SK-N-SH (cell line): ENCODE data around the gene SYNPR. TPM values are rescaled to one million over a fixed set of nuclear protein-coding genes. Genes with fewer than 3 reads are reported as not detected.

Source experiments
- CTCF ChIA-PET: fragments of 300-600, 350-600 bp; formaldehyde crosslinking; extraction: SDS; loops from one replicate; lab custom pipeline; 2021; lab: Yijun Ruan, JAX
- POLR2A ChIA-PET: fragments of 350-600 bp; sonication (Branson Sonifier 250); formaldehyde crosslinking; extraction: SDS; loops from one replicate; lab custom pipeline; 2020; ENCODE audit warnings: antibody characterized with exemption, inconsistent platforms; lab: Yijun Ruan, JAX
- DNase-seq: peaks from one replicate; pipeline ENCODE4 v3.0.0; 2012
- H2AFZ ChIP-seq: fragments of 200-600 bp; sonication (generic); 2 replicates; pipeline ENCODE4 v1.8.1; 2016; ENCODE audit warnings: antibody characterized with exemption, mild to moderate bottlenecking, low read depth
- H3F3A ChIP-seq: fragments of 200-600 bp; sonication (generic); replicated peaks from 2 replicates; pipeline ENCODE3; 2016; ENCODE audit warnings: antibody characterized with exemption, mild to moderate bottlenecking; ENCODE audit not compliant: insufficient read depth
- H3K27ac ChIP-seq, 2 experiments: fragments of 200-500 bp in 1 of 2; fragments of 200-600 bp in 1 of 2; sonication (Bioruptor generic) in 1 of 2; sonication (generic), shearing (Covaris generic) in 1 of 2; 2 replicates each; pipeline versions ENCODE4 v1.5.1 to v1.6.1; 2014 to 2016; ENCODE audit warnings: low read depth in 2 of 2, inconsistent platforms in 1 of 2, low read length in 1 of 2, mild to moderate bottlenecking in 1 of 2, mixed read lengths in 1 of 2
- H3K27me3 ChIP-seq: fragments of 200-600 bp; sonication (generic), shearing (Covaris generic); 2 replicates; pipeline ENCODE4 v1.6.1; 2016; ENCODE audit warnings: mixed run types; ENCODE audit not compliant: insufficient read depth
- H3K36me3 ChIP-seq, 2 experiments: fragments of 200-500 bp in 1 of 2; fragments of 200-600 bp in 1 of 2; sonication (Bioruptor generic) in 1 of 2; sonication (generic) in 1 of 2; replicated peaks in 1 of 2; 2 replicates each; pipeline versions ENCODE3 to v1.5.1; 2014 to 2016; ENCODE audit warnings: low read length in 1 of 2, mild to moderate bottlenecking in 1 of 2; ENCODE audit not compliant: insufficient read depth in 2 of 2, control insufficient read depth in 1 of 2
- H3K4me1 ChIP-seq, 2 experiments: fragments of 200-500 bp in 1 of 2; fragments of 200-600 bp in 1 of 2; sonication (Bioruptor generic) in 1 of 2; sonication (generic), shearing (Covaris generic) in 1 of 2; 2 replicates each; pipeline versions ENCODE4 v1.5.1 to v1.6.1; 2014 to 2016; ENCODE audit warnings: low read depth in 1 of 2, low read length in 1 of 2, mixed run types in 1 of 2; ENCODE audit not compliant: insufficient read depth in 2 of 2, control insufficient read depth in 1 of 2
- H3K4me2 ChIP-seq: fragments of 200-600 bp; sonication (generic), shearing (Covaris generic); 2 replicates; pipeline ENCODE4 v1.6.1; 2017; ENCODE audit warnings: mixed run types
- H3K4me3 ChIP-seq, 2 experiments: fragments of 200-500 bp in 1 of 2; fragments of 200-600 bp in 1 of 2; sonication (Bioruptor generic) in 1 of 2; sonication (generic), shearing (Covaris generic) in 1 of 2; 2 replicates each; pipeline versions ENCODE4 v1.5.1 to v1.8.1; 2014 to 2016; ENCODE audit warnings: low read depth in 2 of 2, inconsistent platforms in 1 of 2, low read length in 1 of 2, mild to moderate bottlenecking in 1 of 2, mixed read lengths in 1 of 2, moderate library complexity in 1 of 2
- H3K79me2 ChIP-seq: fragments of 200-600 bp; sonication (generic); 2 replicates; pipeline ENCODE4 v1.8.1; 2017; ENCODE audit warnings: mild to moderate bottlenecking; ENCODE audit not compliant: insufficient read depth
- H3K9ac ChIP-seq: fragments of 200-600 bp; sonication (generic); 2 replicates; pipeline ENCODE4 v1.6.1; 2017; ENCODE audit warnings: mixed run types
- H3K9me2 ChIP-seq: fragments of 200-600 bp; sonication (generic); 2 replicates; pipeline ENCODE4 v1.6.1; 2017; ENCODE audit warnings: mixed run types
- H3K9me3 ChIP-seq: fragments of 200-600 bp; sonication (generic); 2 replicates; pipeline ENCODE4 v1.6.1; 2017; ENCODE audit warnings: mixed run types, mild to moderate bottlenecking, moderate library complexity
- H4K20me1 ChIP-seq: fragments of 200-600 bp; sonication (generic); 2 replicates; pipeline ENCODE4 v1.6.1; 2017; ENCODE audit warnings: mild to moderate bottlenecking, mixed run types; ENCODE audit not compliant: insufficient read depth
- CHD2 ChIP-seq: fragments of 150-350 bp; IDR thresholded peaks from 2 replicates; pipeline ENCODE4 v1.6.1; 2018; ENCODE audit warnings: low read length; ENCODE audit not compliant: partially characterized antibody
- ELF1 ChIP-seq: IDR thresholded peaks from 2 replicates; pipeline ENCODE4 v1.4.0; 2012
- EZH2phosphoT487 ChIP-seq: fragments of 200-600 bp; sonication (generic); IDR thresholded peaks from 2 replicates; pipeline ENCODE4 v1.6.1; 2017; ENCODE audit warnings: low read depth, mixed run types, mild to moderate bottlenecking, antibody characterized with exemption, moderate library complexity, borderline replicate concordance
- JUND ChIP-seq: IDR thresholded peaks from 2 replicates; pipeline ENCODE4 v1.4.0; 2012
- NFIC ChIP-seq: IDR thresholded peaks from 2 replicates; pipeline ENCODE4 v1.4.0; 2012; ENCODE audit warnings: borderline replicate concordance
- POLR2AphosphoS5 ChIP-seq: IDR thresholded peaks from 2 replicates; pipeline ENCODE4 v1.6.1; 2012; ENCODE audit warnings: low read depth, low read length
- REST ChIP-seq: IDR thresholded peaks from 2 replicates; pipeline ENCODE4 v1.6.1; 2012; ENCODE audit warnings: mild to moderate bottlenecking, low read depth, low read length, moderate library complexity
- SMC3 ChIP-seq: IDR thresholded peaks from 2 replicates; pipeline ENCODE4 v1.6.1; 2012; ENCODE audit warnings: low read depth, low read length, improper control_type of control experiment
- USF2 ChIP-seq: fragments of 150-350 bp; IDR thresholded peaks from 2 replicates; pipeline ENCODE4 v1.6.1; 2017; ENCODE audit warnings: antibody characterized with exemption, low read length, low read depth, borderline replicate concordance
- ZBTB33 ChIP-seq: IDR thresholded peaks from 2 replicates; pipeline ENCODE4 v1.4.0; 2012; ENCODE audit warnings: low read depth, borderline replicate concordance
- WGBS: methylation state at CpG from one replicate; pipeline ENCODE4 v1.1.6; 2017; ENCODE audit warnings: low lambda C conversion rate; 5-methylcytosine and 5-hydroxymethylcytosine counted together
- polyA plus RNA-seq, 3 experiments: library from polyadenylated mRNA; depleted of rRNA; stranded (reverse); fragments of >200 nt; gene quantifications; 2 replicates each; pipeline ENCODE4 v1.2.3, GENCODE V29; 2012

Gene SYNPR
- polyA plus RNA-seq, 1 of the 3 experiments (the other 2 are of a cell fraction) = not detected

- 53% methylated on average over 2 of the region's 2 CpGs for WGBS
- CTCF ChIA-PET = no interaction called here
- POLR2A ChIA-PET = no interaction called here
- DNase-seq = no peak
- Histone ChIP-seq H3F3A (no peaks in the 10 kb centered on the region), H3K79me2 (no peaks in the 10 kb centered on the region), H2AFZ (no peak overlapping the region), H3K27ac (no peak overlapping the region), H3K9me2 (no peaks in the 10 kb centered on the region), H3K4me3 (no peak overlapping the region), H3K4me1 (no peaks in the 10 kb centered on the region), H4K20me1 (no peaks in the 10 kb centered on the region), H3K9me3 (no peaks in the 10 kb centered on the region), H3K36me3 (no peaks in the 10 kb centered on the region), H3K9ac (no peak overlapping the region), H3K4me2 (no peak overlapping the region), H3K27me3 (no peaks in the 10 kb centered on the region; the same call in 1 of the 2 replicates)
- TF ChIP-seq POLR2AphosphoS5 (no peak), NFIC (no peak), JUND (no peak), ELF1 (no peak), ZBTB33 (no peak), SMC3 (no peak), EZH2phosphoT487 (no peak), REST (no peak), CHD2 (no peak)
Measured at GRCh38 chr3:63383040-63383439, 104.9 kb downstream of the SYNPR start.

- Histone ChIP-seq H3K4me3 (no peak overlapping the region), H3K9me2 (no peaks in the 10 kb centered on the region), H3K9ac (no peak overlapping the region), H3K36me3 (no peaks in the 10 kb centered on the region), H2AFZ (no peak overlapping the region), H4K20me1 (no peaks in the 10 kb centered on the region), H3K9me3 (no peaks in the 10 kb centered on the region), H3K4me1 (no peaks in the 10 kb centered on the region), H3K79me2 (no peaks in the 10 kb centered on the region), H3F3A (no peaks in the 10 kb centered on the region), H3K27me3 (no peaks in the 10 kb centered on the region; the same call in 1 of the 2 replicates), H3K27ac (no peak overlapping the region), H3K4me2 (no peak overlapping the region)
- 54% methylated on average over 3 of the region's 3 CpGs for WGBS
- CTCF ChIA-PET = interaction anchor here (0.8 to 2.4 kb wide), 3 partner anchors 19 to 434 kb away, joined by 3 to 9 read pairs (median 6); no protein-coding TSS in a partner anchor
- no peak for DNase-seq
- POLR2A ChIA-PET = no interaction called here
- no peak for TF ChIP-seq USF2
Measured at GRCh38 chr3:63384382-63384781, 106.3 kb downstream of the SYNPR start.
